Measurements from ENCODE around the gene TPRG1. TPM values are rescaled to one million over a fixed set of nuclear protein-coding genes. Genes with fewer than 3 reads are reported as not detected.

The TPRG1 gene
- total and polyA plus RNA-seq, 2 donors (not counting 1 experiment from before 2014, with no cell fraction given): 0.47 to 0.99 TPM

DNA sequence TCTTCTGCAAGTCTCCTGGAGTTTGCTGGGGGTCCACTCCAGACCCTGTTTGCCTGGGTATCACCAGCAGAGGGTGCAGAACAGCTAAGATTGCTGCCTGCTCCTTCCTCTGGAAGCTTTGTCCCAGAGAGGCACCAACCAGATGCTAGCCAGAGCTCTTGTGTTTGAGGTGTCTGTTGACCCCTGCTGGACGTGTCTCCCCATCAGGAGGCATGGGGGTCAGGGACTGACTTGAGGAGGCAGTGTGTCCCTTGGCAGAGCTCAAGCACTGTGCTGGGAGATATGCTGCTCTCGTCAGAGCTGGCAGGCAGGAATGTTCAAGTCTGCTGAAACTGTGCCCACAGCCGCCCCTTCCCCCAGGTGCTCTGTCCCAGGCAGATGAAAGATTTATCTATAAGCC is 86.5 kb downstream of the TPRG1 start:
- Histone ChIP-seq H3K79me2 (ENCODE audit: control insufficient read depth, insufficient read depth, low read length) (no peaks in the 10 kb centered on the region), H2AFZ (ENCODE audit: low read length) (no peak overlapping the region), H3K27ac (ENCODE audit: insufficient read depth, low read length) (no peak overlapping the region), H3K9ac (ENCODE audit: insufficient read depth, low read length) (no peak overlapping the region), H3K9me3 (ENCODE audit: control insufficient read depth, insufficient read depth, low read depth, low read length) (no peaks in the 10 kb centered on the region), H3K4me3 (replicated peaks in 1 of 4; ENCODE audit: control extremely low read depth in 1 of 4, insufficient read depth in 1 of 4, low read depth in 3 of 4, low read length in 4 of 4) (no peak overlapping the region), H3K4me2 (ENCODE audit: extremely low read depth, insufficient read depth, low read length) (no peak overlapping the region), H3K27me3 (ENCODE audit: control insufficient read depth, insufficient read depth, low read length) (no peaks in the 10 kb centered on the region), H3K36me3 (ENCODE audit: control insufficient read depth, insufficient read depth, low read length) (no peaks in the 10 kb centered on the region), H4K20me1 (ENCODE audit: control insufficient read depth, extremely low read depth, insufficient read depth, low read length) (no peaks in the 10 kb centered on the region), H3K4me1 (ENCODE audit: control insufficient read depth, extremely low read depth, insufficient read depth, low read length) (no peaks in the 10 kb centered on the region)
- TF ChIP-seq EZH2 (IDR thresholded peaks at IDR 0.05; ENCODE audit: low read length, missing control alignments): no peak
- TF ChIP-seq, protein P1, sequence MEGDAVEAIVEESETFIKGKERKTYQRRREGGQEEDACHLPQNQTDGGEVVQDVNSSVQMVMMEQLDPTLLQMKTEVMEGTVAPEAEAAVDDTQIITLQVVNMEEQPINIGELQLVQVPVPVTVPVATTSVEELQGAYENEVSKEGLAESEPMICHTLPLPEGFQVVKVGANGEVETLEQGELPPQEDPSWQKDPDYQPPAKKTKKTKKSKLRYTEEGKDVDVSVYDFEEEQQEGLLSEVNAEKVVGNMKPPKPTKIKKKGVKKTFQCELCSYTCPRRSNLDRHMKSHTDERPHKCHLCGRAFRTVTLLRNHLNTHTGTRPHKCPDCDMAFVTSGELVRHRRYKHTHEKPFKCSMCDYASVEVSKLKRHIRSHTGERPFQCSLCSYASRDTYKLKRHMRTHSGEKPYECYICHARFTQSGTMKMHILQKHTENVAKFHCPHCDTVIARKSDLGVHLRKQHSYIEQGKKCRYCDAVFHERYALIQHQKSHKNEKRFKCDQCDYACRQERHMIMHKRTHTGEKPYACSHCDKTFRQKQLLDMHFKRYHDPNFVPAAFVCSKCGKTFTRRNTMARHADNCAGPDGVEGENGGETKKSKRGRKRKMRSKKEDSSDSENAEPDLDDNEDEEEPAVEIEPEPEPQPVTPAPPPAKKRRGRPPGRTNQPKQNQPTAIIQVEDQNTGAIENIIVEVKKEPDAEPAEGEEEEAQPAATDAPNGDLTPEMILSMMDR (conservative IDR thresholded peaks at IDR 0.05 in 1 of 2, IDR thresholded peaks at IDR 0.05 in 1 of 2; ENCODE audit: low read depth in 1 of 2, low read length in 2 of 2): no peak
- no peak for DNase-seq (ENCODE audit: low read depth in 2 of 2)

DNA sequence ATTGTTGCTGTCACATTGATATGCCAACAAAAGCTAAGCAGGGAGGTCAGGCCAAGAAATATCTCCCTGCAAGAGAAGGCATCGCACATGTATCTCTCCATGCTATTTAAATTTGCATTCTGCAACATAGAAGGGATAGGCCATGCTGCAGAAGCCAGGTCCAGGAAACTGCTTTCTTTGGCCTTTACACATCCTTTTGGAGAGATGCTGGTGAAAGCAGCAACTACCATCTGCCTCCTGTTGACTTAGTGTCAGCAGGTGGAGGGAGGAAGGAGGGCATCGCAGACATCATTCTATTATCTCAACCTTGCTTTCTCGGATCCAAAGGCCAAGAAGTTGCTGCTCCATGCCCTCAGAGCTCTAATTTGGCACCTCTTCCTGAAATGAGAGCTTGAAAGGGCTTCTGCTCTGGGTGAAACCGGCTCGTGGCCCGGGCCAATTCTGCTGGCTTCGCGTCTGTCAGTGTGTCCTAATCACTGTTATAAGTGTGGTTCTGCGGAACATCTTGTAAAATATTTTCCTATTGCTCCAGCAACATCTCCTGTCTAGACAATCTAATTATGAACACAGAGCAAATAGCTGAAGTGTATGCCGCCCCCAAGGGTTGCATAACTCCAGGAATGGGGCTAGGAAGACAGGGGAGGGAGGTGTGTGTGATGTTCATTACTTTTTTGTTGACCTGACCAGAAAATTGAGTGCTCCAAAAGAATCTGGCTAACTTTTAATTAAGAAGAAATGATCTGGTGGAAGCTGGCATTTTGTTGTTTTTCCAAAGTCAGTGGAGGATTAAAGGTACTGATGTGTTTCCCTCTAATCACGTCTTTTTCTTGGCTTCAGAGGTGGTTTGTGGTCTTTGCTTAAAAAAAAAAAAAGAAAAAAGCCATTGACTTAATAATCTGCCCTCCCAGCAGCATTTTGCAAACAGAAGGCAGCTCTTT is 89.1 kb downstream of the TPRG1 start:
- Histone ChIP-seq H3K9me3 (ENCODE audit: control insufficient read depth, insufficient read depth, low read depth, low read length) (no peaks in the 10 kb centered on the region), H3K79me2 (ENCODE audit: control insufficient read depth, insufficient read depth, low read length) (no peaks in the 10 kb centered on the region), H4K20me1 (ENCODE audit: control insufficient read depth, extremely low read depth, insufficient read depth, low read length) (no peaks in the 10 kb centered on the region), H3K4me1 (ENCODE audit: control insufficient read depth, extremely low read depth, insufficient read depth, low read length) (no peaks in the 10 kb centered on the region), H3K4me3 (replicated peaks in 1 of 4; ENCODE audit: control extremely low read depth in 1 of 4, insufficient read depth in 1 of 4, low read depth in 3 of 4, low read length in 4 of 4) (no peak overlapping the region), H3K36me3 (ENCODE audit: control insufficient read depth, insufficient read depth, low read length) (no peaks in the 10 kb centered on the region), H3K4me2 (ENCODE audit: extremely low read depth, insufficient read depth, low read length) (no peak overlapping the region), H3K27ac (ENCODE audit: insufficient read depth, low read length) (no peak overlapping the region), H3K9ac (ENCODE audit: insufficient read depth, low read length) (no peak overlapping the region), H3K27me3 (ENCODE audit: control insufficient read depth, insufficient read depth, low read length) (no peaks in the 10 kb centered on the region), H2AFZ (ENCODE audit: low read length) (no peak overlapping the region)
- TF ChIP-seq, protein P1 (conservative IDR thresholded peaks at IDR 0.05 in 1 of 2, IDR thresholded peaks at IDR 0.05 in 1 of 2; ENCODE audit: low read depth in 1 of 2, low read length in 2 of 2): no peak
- TF ChIP-seq EZH2 (IDR thresholded peaks at IDR 0.05; ENCODE audit: low read length, missing control alignments): no peak
- peak in 1 of 2 donors; percentile 41 for DNase-seq (ENCODE audit: low read depth in 2 of 2)

DNA sequence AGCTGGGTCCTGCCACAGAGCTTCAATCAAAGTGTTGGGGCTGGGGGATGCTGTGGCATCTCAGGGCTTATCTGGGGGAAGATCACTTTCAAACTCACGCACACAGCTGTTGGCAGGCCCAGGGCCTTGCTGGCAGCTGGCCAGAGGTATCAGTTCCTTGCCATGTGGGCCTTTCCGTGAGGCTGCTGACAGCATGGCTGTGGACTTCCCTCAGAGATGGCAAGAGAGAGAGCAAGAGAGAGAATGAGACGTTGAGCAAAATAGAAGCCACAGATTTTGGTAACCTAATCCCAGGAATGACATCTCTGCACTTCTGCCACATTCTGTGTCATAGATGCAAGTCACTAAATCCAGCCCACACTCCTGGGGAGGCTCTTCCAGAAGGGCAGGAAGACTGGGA is 91.0 kb downstream of the TPRG1 start:
- no peaks in the 10 kb centered on the region for H3K79me2 ChIP-seq (ENCODE audit: control insufficient read depth, insufficient read depth, low read length)
- no peaks in the 10 kb centered on the region for H3K9me3 ChIP-seq (ENCODE audit: control insufficient read depth, insufficient read depth, low read depth, low read length)
- H4K20me1 ChIP-seq (ENCODE audit: control insufficient read depth, extremely low read depth, insufficient read depth, low read length): no peaks in the 10 kb centered on the region
- H3K27ac ChIP-seq (ENCODE audit: insufficient read depth, low read length): no peak overlapping the region
- DNase-seq (ENCODE audit: low read depth in 2 of 2): no peak
- H3K36me3 ChIP-seq (ENCODE audit: control insufficient read depth, insufficient read depth, low read length): no peaks in the 10 kb centered on the region
- no peaks in the 10 kb centered on the region for H3K27me3 ChIP-seq (ENCODE audit: control insufficient read depth, insufficient read depth, low read length)
- H3K4me2 ChIP-seq (ENCODE audit: extremely low read depth, insufficient read depth, low read length): no peak overlapping the region
- no peak overlapping the region for H3K9ac ChIP-seq (ENCODE audit: insufficient read depth, low read length)
- H3K4me3 ChIP-seq (replicated peaks in 1 of 4; ENCODE audit: control extremely low read depth in 1 of 4, insufficient read depth in 1 of 4, low read depth in 3 of 4, low read length in 4 of 4): no peak overlapping the region
- no peak overlapping the region for H2AFZ ChIP-seq (ENCODE audit: low read length)
- TF ChIP-seq, protein P1 (conservative IDR thresholded peaks at IDR 0.05 in 1 of 2, IDR thresholded peaks at IDR 0.05 in 1 of 2; ENCODE audit: low read depth in 1 of 2, low read length in 2 of 2): no peak
- TF ChIP-seq EZH2 (IDR thresholded peaks at IDR 0.05; ENCODE audit: low read length, missing control alignments): no peak
- H3K4me1 ChIP-seq (ENCODE audit: control insufficient read depth, extremely low read depth, insufficient read depth, low read length): no peaks in the 10 kb centered on the region

Data from fibroblast of lung (primary cell).